ENCODE results near the gene PAQR7. TPM values are rescaled to one million over a fixed set of nuclear protein-coding genes. Genes with fewer than 3 reads are reported as not detected.

PAQR7 gene
- total and polyA plus RNA-seq, 2 experiments from 2014 or later = 4.0 to 5.2 TPM

DNA sequence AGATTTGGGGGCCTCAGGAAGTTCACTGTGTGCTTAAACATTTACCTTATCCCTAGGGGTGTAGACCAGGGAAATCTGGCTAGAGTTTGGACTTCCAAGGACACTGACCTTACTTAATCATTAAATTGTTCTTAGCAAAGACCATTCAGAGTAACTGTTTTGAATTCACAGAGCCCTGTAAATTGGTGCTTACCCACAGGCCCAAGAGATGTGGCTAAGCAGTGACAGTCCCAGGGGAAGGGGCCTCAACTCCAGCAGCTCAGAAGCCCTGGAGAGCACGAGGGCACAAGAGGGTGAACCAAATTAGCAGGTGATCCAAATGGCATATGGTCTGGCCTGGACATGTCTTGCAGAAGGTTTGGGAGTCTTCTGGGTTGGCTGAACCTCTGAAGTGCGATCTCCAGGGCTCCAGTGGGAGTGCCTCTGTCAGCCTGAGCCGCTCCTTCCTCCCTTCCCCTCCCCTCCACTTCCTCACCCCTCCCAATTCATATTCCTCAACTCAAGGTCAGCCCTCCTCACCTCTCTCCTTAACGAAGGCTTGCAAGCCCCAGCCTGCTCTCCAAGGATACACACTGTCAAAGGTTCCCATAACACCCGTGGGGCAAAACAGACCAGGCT is 4.3 kb downstream of the PAQR7 start:
- Histone ChIP-seq H4K20me1 (replicated peaks; ENCODE audit: insufficient read depth) (no peaks in the 10 kb centered on the region), H3K4me1 (ENCODE audit: insufficient read depth) (peaks cover 26% of the 10 kb centered on the region), H3K9me2 (ENCODE audit: insufficient read depth) (no peaks in the 10 kb centered on the region), H3K79me2 (replicated peaks; ENCODE audit: insufficient read depth) (no peaks in the 10 kb centered on the region), H3K27ac (ENCODE audit: low read depth) (no peak overlapping the region), H3K4me3 (no peak overlapping the region), H3K4me2 (no peak overlapping the region), H3F3A (replicated peaks; ENCODE audit: low read depth) (0 out of 2 replicates have a peak, but pooled peaks cover 3% of the 10 kb centered on the region), H3K36me3 (ENCODE audit: insufficient read depth) (no peaks in the 10 kb centered on the region), H2AFZ (no peak overlapping the region), H3K27me3 (ENCODE audit: insufficient read depth) (peaks cover 1% of the 10 kb centered on the region)
- Mint-ChIP-seq H3K36me3 (ENCODE audit: low read depth) (no peaks in the 10 kb centered on the region), H3K4me3 (no peak overlapping the region), H3K9me3 (no peaks in the 10 kb centered on the region; the same call in 2 of the 3 replicates), H3K27me3 (ENCODE audit: insufficient read depth, low read depth, poor library complexity) (peaks cover 5% of the 10 kb centered on the region), H3K27ac (no peak overlapping the region), H3K4me1 (peaks cover 26% of the 10 kb centered on the region)
- DNase-seq (ENCODE audit: low spot score) = peak; percentile 21
- TF ChIP-seq, protein P1, sequence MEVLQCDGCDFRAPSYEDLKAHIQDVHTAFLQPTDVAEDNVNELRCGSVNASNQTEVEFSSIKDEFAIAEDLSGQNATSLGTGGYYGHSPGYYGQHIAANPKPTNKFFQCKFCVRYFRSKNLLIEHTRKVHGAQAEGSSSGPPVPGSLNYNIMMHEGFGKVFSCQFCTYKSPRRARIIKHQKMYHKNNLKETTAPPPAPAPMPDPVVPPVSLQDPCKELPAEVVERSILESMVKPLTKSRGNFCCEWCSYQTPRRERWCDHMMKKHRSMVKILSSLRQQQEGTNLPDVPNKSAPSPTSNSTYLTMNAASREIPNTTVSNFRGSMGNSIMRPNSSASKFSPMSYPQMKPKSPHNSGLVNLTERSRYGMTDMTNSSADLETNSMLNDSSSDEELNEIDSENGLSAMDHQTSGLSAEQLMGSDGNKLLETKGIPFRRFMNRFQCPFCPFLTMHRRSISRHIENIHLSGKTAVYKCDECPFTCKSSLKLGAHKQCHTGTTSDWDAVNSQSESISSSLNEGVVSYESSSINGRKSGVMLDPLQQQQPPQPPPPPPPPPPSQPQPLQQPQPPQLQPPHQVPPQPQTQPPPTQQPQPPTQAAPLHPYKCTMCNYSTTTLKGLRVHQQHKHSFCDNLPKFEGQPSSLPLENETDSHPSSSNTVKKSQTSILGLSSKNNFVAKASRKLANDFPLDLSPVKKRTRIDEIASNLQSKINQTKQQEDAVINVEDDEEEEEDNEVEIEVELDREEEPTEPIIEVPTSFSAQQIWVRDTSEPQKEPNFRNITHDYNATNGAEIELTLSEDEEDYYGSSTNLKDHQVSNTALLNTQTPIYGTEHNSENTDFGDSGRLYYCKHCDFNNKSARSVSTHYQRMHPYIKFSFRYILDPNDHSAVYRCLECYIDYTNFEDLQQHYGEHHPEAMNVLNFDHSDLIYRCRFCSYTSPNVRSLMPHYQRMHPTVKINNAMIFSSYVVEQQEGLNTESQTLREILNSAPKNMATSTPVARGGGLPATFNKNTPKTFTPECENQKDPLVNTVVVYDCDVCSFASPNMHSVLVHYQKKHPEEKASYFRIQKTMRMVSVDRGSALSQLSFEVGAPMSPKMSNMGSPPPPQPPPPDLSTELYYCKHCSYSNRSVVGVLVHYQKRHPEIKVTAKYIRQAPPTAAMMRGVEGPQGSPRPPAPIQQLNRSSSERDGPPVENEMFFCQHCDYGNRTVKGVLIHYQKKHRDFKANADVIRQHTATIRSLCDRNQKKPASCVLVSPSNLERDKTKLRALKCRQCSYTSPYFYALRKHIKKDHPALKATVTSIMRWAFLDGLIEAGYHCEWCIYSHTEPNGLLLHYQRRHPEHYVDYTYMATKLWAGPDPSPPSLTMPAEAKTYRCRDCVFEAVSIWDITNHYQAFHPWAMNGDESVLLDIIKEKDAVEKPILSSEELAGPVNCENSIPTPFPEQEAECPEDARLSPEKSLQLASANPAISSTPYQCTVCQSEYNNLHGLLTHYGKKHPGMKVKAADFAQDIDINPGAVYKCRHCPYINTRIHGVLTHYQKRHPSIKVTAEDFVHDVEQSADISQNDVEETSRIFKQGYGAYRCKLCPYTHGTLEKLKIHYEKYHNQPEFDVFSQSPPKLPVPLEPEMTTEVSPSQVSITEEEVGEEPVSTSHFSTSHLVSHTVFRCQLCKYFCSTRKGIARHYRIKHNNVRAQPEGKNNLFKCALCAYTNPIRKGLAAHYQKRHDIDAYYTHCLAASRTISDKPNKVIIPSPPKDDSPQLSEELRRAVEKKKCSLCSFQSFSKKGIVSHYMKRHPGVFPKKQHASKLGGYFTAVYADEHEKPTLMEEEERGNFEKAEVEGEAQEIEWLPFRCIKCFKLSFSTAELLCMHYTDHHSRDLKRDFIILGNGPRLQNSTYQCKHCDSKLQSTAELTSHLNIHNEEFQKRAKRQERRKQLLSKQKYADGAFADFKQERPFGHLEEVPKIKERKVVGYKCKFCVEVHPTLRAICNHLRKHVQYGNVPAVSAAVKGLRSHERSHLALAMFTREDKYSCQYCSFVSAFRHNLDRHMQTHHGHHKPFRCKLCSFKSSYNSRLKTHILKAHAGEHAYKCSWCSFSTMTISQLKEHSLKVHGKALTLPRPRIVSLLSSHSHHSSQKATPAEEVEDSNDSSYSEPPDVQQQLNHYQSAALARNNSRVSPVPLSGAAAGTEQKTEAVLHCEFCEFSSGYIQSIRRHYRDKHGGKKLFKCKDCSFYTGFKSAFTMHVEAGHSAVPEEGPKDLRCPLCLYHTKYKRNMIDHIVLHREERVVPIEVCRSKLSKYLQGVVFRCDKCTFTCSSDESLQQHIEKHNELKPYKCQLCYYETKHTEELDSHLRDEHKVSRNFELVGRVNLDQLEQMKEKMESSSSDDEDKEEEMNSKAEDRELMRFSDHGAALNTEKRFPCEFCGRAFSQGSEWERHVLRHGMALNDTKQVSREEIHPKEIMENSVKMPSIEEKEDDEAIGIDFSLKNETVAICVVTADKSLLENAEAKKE (CRISPR knock-in tag; IDR thresholded peaks at IDR 0.05) = no peak
- no peak for TF ChIP-seq NANOG (IDR thresholded peaks at IDR 0.05; ENCODE audit: borderline replicate concordance)
- TF ChIP-seq ZNF331 (CRISPR knock-in tag; IDR thresholded peaks at IDR 0.05; ENCODE audit: low read depth) = no peak
- TF ChIP-seq, protein P2, sequence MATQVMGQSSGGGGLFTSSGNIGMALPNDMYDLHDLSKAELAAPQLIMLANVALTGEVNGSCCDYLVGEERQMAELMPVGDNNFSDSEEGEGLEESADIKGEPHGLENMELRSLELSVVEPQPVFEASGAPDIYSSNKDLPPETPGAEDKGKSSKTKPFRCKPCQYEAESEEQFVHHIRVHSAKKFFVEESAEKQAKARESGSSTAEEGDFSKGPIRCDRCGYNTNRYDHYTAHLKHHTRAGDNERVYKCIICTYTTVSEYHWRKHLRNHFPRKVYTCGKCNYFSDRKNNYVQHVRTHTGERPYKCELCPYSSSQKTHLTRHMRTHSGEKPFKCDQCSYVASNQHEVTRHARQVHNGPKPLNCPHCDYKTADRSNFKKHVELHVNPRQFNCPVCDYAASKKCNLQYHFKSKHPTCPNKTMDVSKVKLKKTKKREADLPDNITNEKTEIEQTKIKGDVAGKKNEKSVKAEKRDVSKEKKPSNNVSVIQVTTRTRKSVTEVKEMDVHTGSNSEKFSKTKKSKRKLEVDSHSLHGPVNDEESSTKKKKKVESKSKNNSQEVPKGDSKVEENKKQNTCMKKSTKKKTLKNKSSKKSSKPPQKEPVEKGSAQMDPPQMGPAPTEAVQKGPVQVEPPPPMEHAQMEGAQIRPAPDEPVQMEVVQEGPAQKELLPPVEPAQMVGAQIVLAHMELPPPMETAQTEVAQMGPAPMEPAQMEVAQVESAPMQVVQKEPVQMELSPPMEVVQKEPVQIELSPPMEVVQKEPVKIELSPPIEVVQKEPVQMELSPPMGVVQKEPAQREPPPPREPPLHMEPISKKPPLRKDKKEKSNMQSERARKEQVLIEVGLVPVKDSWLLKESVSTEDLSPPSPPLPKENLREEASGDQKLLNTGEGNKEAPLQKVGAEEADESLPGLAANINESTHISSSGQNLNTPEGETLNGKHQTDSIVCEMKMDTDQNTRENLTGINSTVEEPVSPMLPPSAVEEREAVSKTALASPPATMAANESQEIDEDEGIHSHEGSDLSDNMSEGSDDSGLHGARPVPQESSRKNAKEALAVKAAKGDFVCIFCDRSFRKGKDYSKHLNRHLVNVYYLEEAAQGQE (IDR thresholded peaks at IDR 0.05; ENCODE audit: unreplicated experiment) = no peak
- no peak for TF ChIP-seq JUNB (IDR thresholded peaks at IDR 0.05; ENCODE audit: unreplicated experiment)
- no peak for TF ChIP-seq EZH2 (IDR thresholded peaks at IDR 0.05; ENCODE audit: low read depth, unreplicated experiment)
- no peak for TF ChIP-seq ZNF114 (CRISPR knock-in tag; IDR thresholded peaks at IDR 0.05)
- TF ChIP-seq EZH2phosphoT487 (IDR thresholded peaks at IDR 0.05; ENCODE audit: unreplicated experiment) = no peak
- ATAC-seq = no peak

All from GM23338 (cell line).